Epithelial cell of esophagus (primary cell): Measurements from ENCODE around the gene DEXI.

Experiments
- DNase-seq: peaks from one replicate; pipeline ENCODE4 v3.0.0; 2010; ENCODE audit warnings: low read depth
- H3K4me3 ChIP-seq: 2 replicates; pipeline ENCODE4 v1.5.1; 2011; ENCODE audit warnings: mild to moderate bottlenecking, low read length, control low read depth
- TF ChIP-seq, protein P1 (sequence below): IDR thresholded peaks from 2 replicates; pipeline ENCODE4 v1.5.1; 2011; ENCODE audit warnings: low read depth, mild to moderate bottlenecking, low read length, control low read depth, inconsistent platforms; ENCODE audit not compliant: insufficient read depth; ENCODE audit errors: missing control alignments

The DEXI gene

DNA sequence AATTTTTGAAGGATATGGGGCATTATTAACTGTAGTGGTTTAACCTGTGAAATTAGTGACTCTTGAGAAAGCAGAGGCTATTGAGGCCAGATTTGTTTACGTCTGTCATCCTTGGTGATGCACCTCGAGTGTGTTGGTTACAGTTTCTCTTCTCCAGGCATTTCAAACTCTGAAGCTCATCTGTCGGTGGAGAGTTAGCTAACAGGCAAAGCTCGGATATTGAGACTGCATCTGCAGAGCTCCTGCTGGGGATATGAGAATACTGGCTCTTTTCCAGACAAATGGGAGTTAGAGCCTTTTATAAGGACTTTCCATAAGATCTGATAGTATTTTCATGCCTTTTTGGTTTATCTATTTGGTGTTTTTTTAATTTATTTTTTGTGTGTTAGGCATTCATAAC is 8.8 kb upstream of the DEXI start:
- DNase-seq = no peak

DNA sequence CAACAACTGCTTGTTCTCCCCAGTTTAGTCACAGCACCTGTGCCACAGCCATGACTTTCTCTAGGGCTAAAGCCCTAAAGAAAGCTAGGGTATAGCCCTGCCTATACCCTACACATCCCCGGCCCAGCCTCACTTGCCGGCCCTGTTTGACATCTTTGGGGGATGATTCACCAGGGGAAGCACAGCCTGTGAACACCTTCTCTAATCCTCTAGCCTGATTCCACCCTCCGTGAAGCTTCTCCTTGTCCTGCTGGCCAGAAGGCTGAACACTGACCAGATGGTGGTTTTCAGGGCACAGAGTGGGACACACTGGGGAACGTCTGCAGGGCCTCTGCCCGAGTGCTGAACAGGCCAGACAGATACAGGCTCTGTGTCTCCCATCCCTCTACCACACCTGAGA is 8.1 kb upstream of the DEXI start:
- peak; percentile 85 for DNase-seq
- no peak overlapping the region for H3K4me3 ChIP-seq
- TF ChIP-seq, protein P1, sequence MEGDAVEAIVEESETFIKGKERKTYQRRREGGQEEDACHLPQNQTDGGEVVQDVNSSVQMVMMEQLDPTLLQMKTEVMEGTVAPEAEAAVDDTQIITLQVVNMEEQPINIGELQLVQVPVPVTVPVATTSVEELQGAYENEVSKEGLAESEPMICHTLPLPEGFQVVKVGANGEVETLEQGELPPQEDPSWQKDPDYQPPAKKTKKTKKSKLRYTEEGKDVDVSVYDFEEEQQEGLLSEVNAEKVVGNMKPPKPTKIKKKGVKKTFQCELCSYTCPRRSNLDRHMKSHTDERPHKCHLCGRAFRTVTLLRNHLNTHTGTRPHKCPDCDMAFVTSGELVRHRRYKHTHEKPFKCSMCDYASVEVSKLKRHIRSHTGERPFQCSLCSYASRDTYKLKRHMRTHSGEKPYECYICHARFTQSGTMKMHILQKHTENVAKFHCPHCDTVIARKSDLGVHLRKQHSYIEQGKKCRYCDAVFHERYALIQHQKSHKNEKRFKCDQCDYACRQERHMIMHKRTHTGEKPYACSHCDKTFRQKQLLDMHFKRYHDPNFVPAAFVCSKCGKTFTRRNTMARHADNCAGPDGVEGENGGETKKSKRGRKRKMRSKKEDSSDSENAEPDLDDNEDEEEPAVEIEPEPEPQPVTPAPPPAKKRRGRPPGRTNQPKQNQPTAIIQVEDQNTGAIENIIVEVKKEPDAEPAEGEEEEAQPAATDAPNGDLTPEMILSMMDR = no peak

More for the DNA sequence above, 8.8 kb upstream of the DEXI start:
- TF ChIP-seq, protein P1 = no peak
- no peak overlapping the region for H3K4me3 ChIP-seq

DNA sequence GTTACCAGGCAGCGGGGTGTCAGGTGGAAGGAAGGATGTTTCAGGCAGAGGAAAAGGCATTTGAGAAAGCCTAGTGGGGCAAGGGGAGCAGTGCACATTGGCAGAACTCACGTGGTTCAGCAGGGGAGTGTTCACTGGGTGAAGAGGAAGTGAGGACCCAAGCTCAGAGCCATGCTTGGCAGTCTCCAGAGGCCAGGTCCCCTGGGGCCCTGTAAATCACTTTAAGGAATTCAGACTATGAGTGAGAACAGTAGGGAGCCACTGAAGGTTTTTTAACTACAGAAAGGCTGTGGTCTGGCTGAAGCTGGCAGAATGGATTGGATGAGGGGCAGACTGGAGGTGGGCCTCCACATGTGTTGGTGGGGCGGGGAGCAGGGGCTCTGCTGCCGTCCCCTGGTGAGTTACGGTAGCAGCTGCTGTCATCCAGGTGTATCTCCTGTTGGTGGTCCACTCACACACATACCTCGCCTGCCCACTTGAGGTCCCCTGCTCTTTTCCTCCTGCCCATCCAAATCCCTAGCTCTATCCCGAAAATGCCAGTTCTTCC is 7.2 kb upstream of the DEXI start:
- DNase-seq = peak; percentile 38
- H3K4me3 ChIP-seq = no peak overlapping the region
- TF ChIP-seq, protein P1 = no peak

DNA sequence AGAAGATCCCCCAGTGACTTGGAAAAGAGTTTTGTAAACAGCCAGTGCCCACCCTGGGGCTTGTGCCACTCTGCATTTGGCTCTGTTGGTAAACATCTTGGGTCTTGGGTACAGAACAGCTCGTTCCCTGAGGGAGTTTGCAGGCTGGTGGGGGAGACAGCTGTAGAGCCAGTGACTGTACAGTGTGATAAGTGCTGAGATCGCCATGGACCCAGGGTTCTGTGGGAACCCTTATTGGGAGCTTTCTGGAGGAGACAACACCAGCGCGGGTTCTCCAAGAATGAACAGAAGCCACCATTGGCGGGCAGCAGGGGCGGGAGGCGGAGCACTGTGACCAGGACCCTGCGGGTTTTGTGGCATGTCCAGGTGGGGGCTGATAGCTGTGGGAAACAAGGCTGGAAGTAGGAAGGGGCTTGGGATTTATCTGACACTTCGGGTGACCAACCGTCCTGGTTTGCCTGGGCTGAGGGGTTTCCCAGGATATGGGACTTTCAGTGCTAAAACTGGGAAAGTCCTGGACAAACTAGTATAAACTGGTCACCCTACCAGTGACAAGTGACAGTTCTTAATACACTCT is 5.0 kb upstream of the DEXI start:
- no peak for DNase-seq
- TF ChIP-seq, protein P1 = no peak
- H3K4me3 ChIP-seq = no peak overlapping the region

DNA sequence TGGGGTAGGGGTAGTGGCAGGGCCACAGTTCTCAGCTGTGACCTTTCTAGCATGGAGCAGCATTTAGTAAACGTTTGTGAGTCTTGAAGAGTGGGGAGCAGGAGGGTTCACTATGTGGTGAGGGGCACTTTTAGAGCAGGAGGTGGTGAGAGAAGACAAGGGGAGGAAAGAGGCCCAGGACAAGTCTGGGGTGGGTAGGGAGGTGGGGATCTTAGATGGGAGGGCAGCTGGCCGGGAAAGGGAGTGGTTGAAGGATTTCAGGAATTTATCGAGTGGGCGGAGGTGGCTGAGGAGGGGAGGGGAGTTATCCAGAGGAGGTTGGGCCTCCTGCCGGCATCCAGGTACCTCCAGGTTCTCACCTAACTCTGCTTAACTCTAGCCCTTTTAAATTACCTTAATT is 4.0 kb upstream of the DEXI start:
- H3K4me3 ChIP-seq = peak overlapping the region; percentile 20
- TF ChIP-seq, protein P1 = no peak
- DNase-seq = peak; percentile 54

DNA sequence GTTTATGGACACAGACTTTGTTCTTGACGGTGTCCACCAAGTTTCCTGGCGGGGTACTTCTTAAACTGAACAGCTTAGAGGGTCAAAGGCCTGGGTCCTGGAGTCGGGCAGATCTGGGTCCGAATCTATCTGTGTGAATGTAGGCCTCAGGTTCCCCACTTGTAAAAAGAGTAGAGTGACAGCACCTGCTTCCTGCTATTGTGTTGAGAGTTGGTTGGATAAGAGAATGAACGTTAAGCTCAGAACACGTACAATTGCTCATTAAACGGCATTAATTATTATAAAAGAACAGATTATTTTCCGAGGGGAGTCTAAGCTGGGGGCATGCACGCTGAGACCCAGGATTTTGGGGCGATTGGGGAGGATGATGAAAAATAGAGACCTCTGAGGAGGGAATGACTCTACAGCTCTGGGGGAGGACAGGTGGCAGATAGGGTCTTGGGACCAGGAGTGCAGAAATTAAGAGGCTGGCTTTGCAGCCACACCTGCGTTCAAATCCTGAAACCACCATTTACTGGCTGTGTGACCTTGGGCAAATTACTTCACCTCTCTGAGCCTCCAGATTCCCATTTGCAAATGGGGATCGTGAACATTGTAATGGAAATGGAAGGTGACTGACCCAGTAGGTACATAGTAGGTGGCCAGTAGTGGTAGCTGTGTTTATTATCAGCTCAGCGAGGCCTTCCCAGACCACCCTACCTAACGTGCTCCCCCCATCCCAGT is 3.0 kb upstream of the DEXI start:
- no peak for DNase-seq
- TF ChIP-seq, protein P1 = no peak
- H3K4me3 ChIP-seq = peak overlapping the region; percentile 88
